ENCODE results near the gene DGLUCY. TPM values are rescaled to one million over a fixed set of nuclear protein-coding genes. Genes with fewer than 3 reads are reported as not detected.
"Not testable (repeated sequence)": the region's sequence is repeated elsewhere in the genome, so short reads cannot be mapped to it uniquely, and the experiment has no call there.

Gene DGLUCY
- total RNA-seq, 5 donors from 2014 or later (not counting 1 experiment from before 2014, with no cell fraction given) = 69.8 to 144 (median 99.8) TPM

DNA sequence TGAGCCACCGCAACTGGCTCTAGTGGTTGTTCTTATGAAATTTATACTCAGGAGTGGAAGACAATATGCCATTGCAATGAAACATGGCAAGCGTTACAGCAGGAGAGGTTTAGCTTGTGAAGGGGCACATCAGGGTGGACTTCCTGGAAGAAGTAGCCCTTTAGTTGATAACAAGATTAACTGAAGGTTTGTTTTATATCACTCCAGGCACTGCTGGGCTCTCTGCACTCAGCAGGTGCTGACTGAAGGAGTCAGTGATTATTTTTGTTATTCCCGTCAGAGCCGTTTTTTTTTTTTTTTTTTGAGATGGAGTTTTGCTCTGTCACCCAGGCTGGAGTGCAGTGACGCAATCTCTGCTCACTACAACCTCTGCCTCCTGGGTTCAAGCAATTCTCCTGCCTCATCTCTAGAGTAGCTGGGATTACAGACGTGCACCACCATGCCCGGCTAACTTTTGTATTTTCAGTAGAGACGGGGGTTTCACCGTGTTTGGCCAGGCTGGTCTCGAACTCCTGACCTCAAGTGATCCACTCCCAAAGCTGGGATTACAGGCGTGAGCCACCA is 148.2 kb downstream of the DGLUCY start:
- WGBS (ENCODE audit: insufficient coverage) = 98% methylated on average over 6 of the region's 11 CpGs
- Mint-ChIP-seq H3K27me3 (no peaks in the 10 kb centered on the region), H3K4me1 (peaks cover 42 to 67% (median 52%) of the 10 kb centered on the region in 3 donors), H3K9me3 (no peaks in the 10 kb centered on the region), H3K27ac (peak overlapping the region in 1 of 2 donors; percentile 58), H3K4me3 (no peak overlapping the region), H3K36me3 (no peaks in the 10 kb centered on the region)
- H3K9me3 ChIP-seq = no peaks in the 10 kb centered on the region
- CTCF ChIA-PET = interaction anchor here (0.7 kb wide), 3 partner anchors 16 to 32 kb away, joined by 8 to 15 read pairs (median 9); no protein-coding TSS in a partner anchor
- POLR2A ChIA-PET = interaction anchor here in 1 of 2 donors (0.6 kb wide), 1 partner anchor 12 kb away, joined by 5 read pairs; no protein-coding TSS in a partner anchor
- no peak overlapping the region for H3K4me3 ChIP-seq (ENCODE audit: control insufficient read depth in 1 of 2, extremely low read depth in 1 of 2, low read length in 1 of 2)
- ATAC-seq (replicated peaks in 1 of 4) (no peak), DNase-seq (no peak)
- no peaks in the 10 kb centered on the region for H3K36me3 ChIP-seq (ENCODE audit: control insufficient read depth in 2 of 2, extremely low read depth in 1 of 2, insufficient read depth in 1 of 2, low read length in 1 of 2)
- H3K27me3 ChIP-seq (replicated peaks in 1 of 2; ENCODE audit: control insufficient read depth in 2 of 2, extremely low read depth in 1 of 2, insufficient read depth in 2 of 2, low read length in 1 of 2) = no peaks in the 10 kb centered on the region
- H3K4me1 ChIP-seq (ENCODE audit: control insufficient read depth in 1 of 2, extremely low read depth in 1 of 2, insufficient read depth in 2 of 2, low read length in 2 of 2) = peaks cover 5 to 37% of the 10 kb centered on the region in 2 experiments
- H3K27ac ChIP-seq (ENCODE audit: low read length) = no peak overlapping the region

DNA sequence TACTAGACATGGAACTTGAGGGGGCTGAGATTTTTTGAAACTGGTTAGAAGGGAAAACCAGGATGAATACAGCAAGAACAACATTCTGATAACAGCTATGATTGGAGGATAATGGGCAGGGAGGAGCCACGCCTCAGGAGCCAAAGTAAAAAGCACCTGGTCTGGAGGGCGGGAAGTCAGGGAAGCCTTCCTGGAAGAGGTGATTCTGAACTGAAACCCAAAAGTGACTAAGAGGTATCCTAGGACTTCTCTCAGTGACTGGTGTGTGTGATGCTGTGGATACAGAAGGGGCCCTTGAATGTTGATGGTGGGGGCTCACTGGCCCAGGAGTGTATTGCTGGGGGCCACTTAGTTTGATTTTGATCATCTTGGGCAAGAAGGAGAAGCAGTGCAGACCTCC is 149.5 kb downstream of the DGLUCY start:
- WGBS (ENCODE audit: insufficient coverage) = 100% methylated on average over 2 of the region's 2 CpGs
- no peaks in the 10 kb centered on the region for H3K27me3 Mint-ChIP-seq
- ChIA-PET CTCF (interaction anchor here (0.5 to 0.6 kb wide), 3 partner anchors 152 to 788 kb away, joined by 3 to 6 read pairs (median 3); no protein-coding TSS in a partner anchor), POLR2A (interaction anchor here in 1 of 2 donors (1.2 kb wide), 1 partner anchor 17 kb away, joined by 4 read pairs; no protein-coding TSS in a partner anchor)
- H3K4me1 Mint-ChIP-seq = peaks cover 40 to 64% (median 41%) of the 10 kb centered on the region in 3 donors
- no peaks in the 10 kb centered on the region for H3K9me3 ChIP-seq
- H3K4me3 ChIP-seq (ENCODE audit: control insufficient read depth in 1 of 2, extremely low read depth in 1 of 2, low read length in 1 of 2) = no peak overlapping the region
- no peaks in the 10 kb centered on the region for H3K27me3 ChIP-seq (replicated peaks in 1 of 2; ENCODE audit: control insufficient read depth in 2 of 2, extremely low read depth in 1 of 2, insufficient read depth in 2 of 2, low read length in 1 of 2)
- H3K36me3 Mint-ChIP-seq = peaks cover 6% of the 10 kb centered on the region
- peak overlapping the region; percentile 46 to 82 for H3K27ac Mint-ChIP-seq
- no peak overlapping the region for H3K27ac ChIP-seq (ENCODE audit: low read length)
- ATAC-seq (replicated peaks in 1 of 4) = no peak
- H3K36me3 ChIP-seq (ENCODE audit: control insufficient read depth in 2 of 2, extremely low read depth in 1 of 2, insufficient read depth in 1 of 2, low read length in 1 of 2) = peaks cover 0 to 2% of the 10 kb centered on the region in 2 donors
- H3K4me3 Mint-ChIP-seq = peak overlapping the region; percentile 57 to 71 (median 61)
- H3K4me1 ChIP-seq (ENCODE audit: control insufficient read depth in 1 of 2, extremely low read depth in 1 of 2, insufficient read depth in 2 of 2, low read length in 2 of 2) = peaks cover 4 to 28% of the 10 kb centered on the region in 2 experiments
- DNase-seq = no peak
- H3K9me3 Mint-ChIP-seq = no peaks in the 10 kb centered on the region

DNA sequence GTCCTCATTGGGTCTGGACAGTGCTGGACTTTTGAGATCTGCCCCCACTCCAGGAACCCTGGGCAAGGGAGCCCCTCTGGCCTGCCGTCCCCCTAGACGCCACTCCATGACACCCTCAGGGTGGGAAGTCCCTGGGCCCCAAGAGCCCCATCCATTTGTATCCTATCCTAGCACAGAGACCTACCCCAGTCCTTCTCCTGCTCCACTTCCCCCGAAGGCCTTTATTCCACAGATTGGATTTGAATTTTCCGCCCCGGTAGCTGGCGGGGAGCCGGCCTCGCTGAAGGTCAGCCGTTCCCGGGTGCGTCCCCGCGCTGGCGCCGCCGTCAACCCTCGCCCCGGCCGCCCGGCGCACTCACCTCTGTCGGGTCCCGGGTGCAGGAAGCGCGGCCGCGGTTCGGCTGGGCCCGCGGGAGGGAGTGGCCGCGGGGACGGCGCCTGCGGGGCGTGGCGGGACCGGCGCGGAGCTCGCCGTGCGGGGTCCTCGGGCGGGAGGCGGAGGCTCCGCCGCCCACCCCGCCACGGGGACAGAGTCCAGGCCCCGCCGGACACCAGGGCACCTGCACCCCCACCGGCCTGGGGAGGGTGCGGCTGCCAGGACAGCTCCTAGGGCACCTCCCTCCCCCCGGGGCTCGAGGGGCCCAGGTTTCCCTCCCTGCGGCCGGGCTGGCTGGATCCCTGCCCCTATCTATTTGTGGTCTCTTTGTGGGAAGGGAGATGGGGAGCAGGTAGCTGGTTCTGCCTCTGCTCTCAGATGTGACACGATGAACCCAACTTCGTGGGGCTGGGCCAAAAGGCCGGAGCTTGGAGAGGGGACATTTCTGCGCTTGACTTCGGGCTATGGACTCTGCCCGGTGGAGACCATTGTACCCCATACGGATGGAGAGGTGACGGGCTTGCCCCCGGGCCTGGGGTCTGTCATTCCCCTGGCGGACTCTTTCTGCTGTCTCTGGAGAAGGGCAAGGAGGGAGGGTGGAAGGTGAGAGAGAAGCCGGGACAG is 150.6 kb downstream of the DGLUCY start:
- H3K27ac Mint-ChIP-seq = peak overlapping the region; percentile 64 to 82
- no peaks in the 10 kb centered on the region for H3K27me3 ChIP-seq (replicated peaks in 1 of 2; ENCODE audit: control insufficient read depth in 2 of 2, extremely low read depth in 1 of 2, insufficient read depth in 2 of 2, low read length in 1 of 2)
- 15% methylated on average over 59 of the region's 69 CpGs for WGBS (ENCODE audit: insufficient coverage)
- no peaks in the 10 kb centered on the region for H3K9me3 Mint-ChIP-seq
- no peak overlapping the region for H3K27ac ChIP-seq (ENCODE audit: low read length)
- H3K4me1 Mint-ChIP-seq = peaks cover 42 to 60% (median 51%) of the 10 kb centered on the region in 3 donors
- ATAC-seq (replicated peaks in 1 of 4) (peak; percentile 50 to 74 (median 62)), DNase-seq (peak in 5 of 35 experiments; percentile 25 to 53 (median 34))
- peaks cover 4 to 28% of the 10 kb centered on the region in 2 experiments for H3K4me1 ChIP-seq (ENCODE audit: control insufficient read depth in 1 of 2, extremely low read depth in 1 of 2, insufficient read depth in 2 of 2, low read length in 2 of 2)
- no peaks in the 10 kb centered on the region for H3K9me3 ChIP-seq
- POLR2A ChIA-PET = no interaction called here
- peaks cover 0 to 7% of the 10 kb centered on the region in 2 donors for H3K36me3 ChIP-seq (ENCODE audit: control insufficient read depth in 2 of 2, extremely low read depth in 1 of 2, insufficient read depth in 1 of 2, low read length in 1 of 2)
- H3K27me3 Mint-ChIP-seq = no peaks in the 10 kb centered on the region
- peak overlapping the region; percentile 15 to 25 for H3K4me3 ChIP-seq (ENCODE audit: control insufficient read depth in 1 of 2, extremely low read depth in 1 of 2, low read length in 1 of 2)
- CTCF ChIA-PET = no interaction called here
- H3K36me3 Mint-ChIP-seq = peaks cover 13% of the 10 kb centered on the region
- peak overlapping the region; percentile 57 to 71 (median 61) for H3K4me3 Mint-ChIP-seq

DNA sequence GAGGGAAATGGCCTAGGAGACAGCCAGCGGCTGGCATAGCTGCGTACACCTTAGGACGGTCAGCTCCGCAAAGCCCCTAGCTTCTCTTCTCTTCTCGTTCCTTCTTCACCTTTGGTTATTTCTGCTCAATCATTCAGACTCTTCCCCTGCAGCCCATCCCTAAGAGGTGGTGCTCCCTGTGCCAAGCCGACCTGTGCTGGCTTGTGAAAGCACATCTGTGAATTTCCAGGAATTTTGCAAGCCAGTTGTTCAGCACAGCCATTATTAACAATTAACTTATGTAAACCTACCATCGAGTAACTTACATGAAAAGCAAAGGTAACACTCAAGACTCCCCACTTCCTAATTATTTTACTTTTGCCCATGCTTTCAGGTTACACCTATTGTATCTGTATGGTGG is 151.5 kb downstream of the DGLUCY start:
- WGBS (ENCODE audit: insufficient coverage) = 98% methylated on average over 5 of the region's 7 CpGs
- Mint-ChIP-seq H3K4me3 (peak overlapping the region; percentile 47 to 69 (median 57)), H3K27ac (peak overlapping the region; percentile 39 to 68), H3K9me3 (no peaks in the 10 kb centered on the region), H3K36me3 (peaks cover 18% of the 10 kb centered on the region), H3K4me1 (peaks cover 40 to 55% (median 53%) of the 10 kb centered on the region in 3 donors), H3K27me3 (no peaks in the 10 kb centered on the region)
- Histone ChIP-seq H3K9me3 (no peaks in the 10 kb centered on the region), H3K27me3 (replicated peaks in 1 of 2; ENCODE audit: control insufficient read depth in 2 of 2, extremely low read depth in 1 of 2, insufficient read depth in 2 of 2, low read length in 1 of 2) (no peaks in the 10 kb centered on the region), H3K27ac (ENCODE audit: low read length) (no peak overlapping the region), H3K4me3 (ENCODE audit: control insufficient read depth in 1 of 2, extremely low read depth in 1 of 2, low read length in 1 of 2) (no peak overlapping the region), H3K36me3 (ENCODE audit: control insufficient read depth in 2 of 2, extremely low read depth in 1 of 2, insufficient read depth in 1 of 2, low read length in 1 of 2) (peaks cover 4 to 17% of the 10 kb centered on the region in 2 donors), H3K4me1 (ENCODE audit: control insufficient read depth in 1 of 2, extremely low read depth in 1 of 2, insufficient read depth in 2 of 2, low read length in 2 of 2) (peaks cover 4 to 28% of the 10 kb centered on the region in 2 experiments)
- DNase-seq = no peak
- ATAC-seq (replicated peaks in 1 of 4) = no peak
- POLR2A ChIA-PET = no interaction called here
- CTCF ChIA-PET = no interaction called here

DNA sequence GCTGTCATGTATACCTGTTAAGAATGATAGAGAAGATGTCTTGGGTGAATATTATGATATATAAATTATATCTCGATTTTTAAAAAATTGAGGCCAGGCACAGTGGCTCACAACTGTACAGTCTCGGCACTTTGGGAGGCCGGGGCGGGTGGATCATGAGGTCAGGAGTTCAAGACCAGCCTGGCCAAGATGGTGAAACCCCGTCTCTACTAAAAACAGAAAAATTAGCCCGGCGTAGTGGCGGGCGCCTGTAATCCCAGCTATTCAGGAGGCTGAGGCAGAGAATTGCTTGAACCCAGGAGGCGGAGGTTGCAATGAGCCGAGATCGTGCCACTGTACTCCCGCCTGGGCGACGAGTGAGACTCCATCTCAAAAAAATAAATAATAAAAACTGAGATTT is 152.4 kb downstream of the DGLUCY start:
- CTCF ChIA-PET = interaction anchor here in 1 of 2 donors (1.2 kb wide), 1 partner anchor 89 kb away, joined by 6 read pairs; no protein-coding TSS in a partner anchor
- peaks cover 35 to 55% (median 48%) of the 10 kb centered on the region in 3 donors for H3K4me1 Mint-ChIP-seq

DNA sequence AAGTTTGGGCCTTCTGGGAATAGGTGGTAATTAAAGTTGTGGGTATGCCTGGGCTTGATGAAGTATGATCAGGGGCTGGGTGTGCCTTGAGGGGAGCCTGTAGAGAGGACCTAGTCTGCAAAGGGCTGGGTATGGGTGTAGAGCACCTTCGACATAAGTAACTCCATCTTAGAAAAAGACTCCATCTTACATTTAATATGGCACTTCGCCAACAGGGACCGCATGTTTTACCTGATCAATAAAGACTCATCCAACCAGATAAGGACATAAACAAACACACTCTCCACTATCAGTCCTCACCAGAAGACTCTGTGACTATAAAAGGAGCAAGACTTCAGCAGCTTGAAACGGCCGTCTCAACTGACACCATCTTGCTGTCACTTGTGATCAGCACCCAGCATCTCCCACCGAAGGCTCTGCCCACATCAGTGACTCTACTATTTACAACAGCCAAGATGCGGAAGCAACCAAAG is 154.1 kb downstream of the DGLUCY start:
- Histone ChIP-seq H3K27me3 (replicated peaks in 1 of 2; ENCODE audit: control insufficient read depth in 2 of 2, extremely low read depth in 1 of 2, insufficient read depth in 2 of 2, low read length in 1 of 2) (no peaks in the 10 kb centered on the region), H3K27ac (ENCODE audit: low read length) (no peak overlapping the region), H3K4me1 (ENCODE audit: control insufficient read depth in 1 of 2, extremely low read depth in 1 of 2, insufficient read depth in 2 of 2, low read length in 2 of 2) (peaks cover 4 to 22% of the 10 kb centered on the region in 2 experiments), H3K9me3 (no peaks in the 10 kb centered on the region), H3K36me3 (ENCODE audit: control insufficient read depth in 2 of 2, extremely low read depth in 1 of 2, insufficient read depth in 1 of 2, low read length in 1 of 2) (peaks cover 11 to 38% of the 10 kb centered on the region in 2 donors), H3K4me3 (ENCODE audit: control insufficient read depth in 1 of 2, extremely low read depth in 1 of 2, low read length in 1 of 2) (no peak overlapping the region)
- DNase-seq (no peak), ATAC-seq (replicated peaks in 1 of 4) (no peak)
- no peak overlapping the region for H3K4me3 Mint-ChIP-seq
- H3K27me3 Mint-ChIP-seq = no peaks in the 10 kb centered on the region
- peaks cover 23% of the 10 kb centered on the region for H3K36me3 Mint-ChIP-seq
- H3K27ac Mint-ChIP-seq = peak overlapping the region; percentile 2 to 51
- POLR2A ChIA-PET = interaction anchor here in 1 of 2 donors (1.0 kb wide), 1 partner anchor 19 kb away, joined by 3 read pairs; no protein-coding TSS in a partner anchor
- 94% methylated on average over 5 of the region's 7 CpGs for WGBS (ENCODE audit: insufficient coverage)
- CTCF ChIA-PET = no interaction called here
- no peaks in the 10 kb centered on the region for H3K9me3 Mint-ChIP-seq
- peaks cover 32 to 55% (median 41%) of the 10 kb centered on the region in 3 donors for H3K4me1 Mint-ChIP-seq

More for the DNA sequence above, 152.4 kb downstream of the DGLUCY start:
- H3K36me3 Mint-ChIP-seq = peaks cover 18% of the 10 kb centered on the region
- POLR2A ChIA-PET = interaction anchor here in 1 of 2 donors (0.5 kb wide), 1 partner anchor 546 kb away, joined by 3 read pairs; no protein-coding TSS in a partner anchor
- peaks cover 4 to 22% of the 10 kb centered on the region in 2 experiments for H3K4me1 ChIP-seq (ENCODE audit: control insufficient read depth in 1 of 2, extremely low read depth in 1 of 2, insufficient read depth in 2 of 2, low read length in 2 of 2)
- DNase-seq; H3K27me3 Mint-ChIP-seq; H3K27me3 ChIP-seq (replicated peaks in 1 of 2; ENCODE audit: control insufficient read depth in 2 of 2, extremely low read depth in 1 of 2, insufficient read depth in 2 of 2, low read length in 1 of 2); H3K27ac Mint-ChIP-seq; H3K4me3 ChIP-seq (ENCODE audit: control insufficient read depth in 1 of 2, extremely low read depth in 1 of 2, low read length in 1 of 2); H3K27ac ChIP-seq (ENCODE audit: low read length); H3K9me3 ChIP-seq; ATAC-seq (replicated peaks in 1 of 4); H3K9me3 Mint-ChIP-seq: not testable (repeated sequence)
- 98% methylated on average over 9 of the region's 15 CpGs for WGBS (ENCODE audit: insufficient coverage)
- H3K4me3 Mint-ChIP-seq = peak overlapping the region in 1 of 3 donors; percentile 57
- H3K36me3 ChIP-seq (ENCODE audit: control insufficient read depth in 2 of 2, extremely low read depth in 1 of 2, insufficient read depth in 1 of 2, low read length in 1 of 2) = peaks cover 4 to 21% of the 10 kb centered on the region in 2 donors

Data from T-cell (primary cell).